ENCODE results near the gene KSR2.

GRCh38 chr12:117830471-117830870 lies 138.3 kb downstream of the KSR2 start:
- TF ChIP-seq EP300 (IDR thresholded peaks at IDR 0.05) (no peak), CTCF (IDR thresholded peaks at IDR 0.05) (no peak)
